ENCODE measurements around the gene PSMD14.

PSMD14 gene

DNA sequence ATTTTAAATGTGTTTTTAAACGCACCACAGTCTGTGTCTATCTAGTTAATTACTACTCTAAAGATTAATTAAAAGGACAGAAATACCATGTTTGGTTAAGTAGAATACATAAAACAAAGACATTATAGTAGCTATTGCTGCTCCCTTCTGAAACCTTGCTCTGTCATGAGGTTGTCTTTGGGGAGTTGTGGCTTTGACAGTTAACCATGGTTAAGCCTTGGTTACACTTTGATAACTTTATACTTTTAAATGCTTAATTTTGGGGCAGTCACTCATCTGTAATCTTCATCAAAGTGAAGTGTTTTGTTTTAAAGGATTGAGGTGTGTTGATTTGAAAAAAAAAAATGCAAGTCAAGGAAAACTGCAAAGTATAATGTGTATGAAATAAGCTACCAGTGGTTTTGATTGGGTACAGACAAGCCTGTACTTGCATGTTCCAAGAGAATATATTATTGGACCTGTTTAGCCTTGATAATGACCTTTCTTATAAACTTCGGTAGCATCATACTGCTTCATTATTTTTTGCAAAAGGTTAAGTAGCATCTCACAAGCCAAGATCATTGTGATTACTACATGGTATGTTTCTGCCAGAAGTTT lies 78.1 kb downstream of the PSMD14 start:
- FAIRE-seq, result no peak

DNA sequence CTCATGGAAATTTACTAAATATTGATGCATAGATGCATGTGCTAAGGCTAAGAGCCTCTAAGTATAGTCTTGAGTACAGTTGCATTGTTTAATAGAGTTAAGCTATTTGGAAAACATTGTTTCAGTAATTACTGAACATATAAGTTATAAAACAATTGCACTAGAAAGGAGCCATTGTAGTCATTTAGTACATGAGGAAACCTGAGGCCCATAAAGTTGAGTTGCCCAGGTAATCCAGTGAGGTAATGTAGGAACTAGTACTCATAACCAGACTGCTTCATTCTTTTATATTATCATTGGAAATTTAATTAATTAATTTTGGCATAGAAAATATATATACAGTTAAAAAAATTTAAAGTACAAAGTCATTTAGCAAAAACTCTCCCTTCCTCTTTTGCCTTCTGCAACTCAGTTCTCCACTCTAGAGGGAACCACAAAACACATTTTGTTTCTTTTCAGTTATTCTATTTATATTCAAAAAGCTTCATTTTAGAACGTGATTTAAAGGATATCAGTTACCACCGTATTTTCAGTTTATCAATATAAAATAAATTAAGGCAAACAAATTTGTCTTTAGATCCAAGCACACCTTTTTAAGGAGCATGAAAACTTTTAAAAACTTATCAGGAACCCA lies 80.0 kb downstream of the PSMD14 start:
- no peak for FAIRE-seq

DNA sequence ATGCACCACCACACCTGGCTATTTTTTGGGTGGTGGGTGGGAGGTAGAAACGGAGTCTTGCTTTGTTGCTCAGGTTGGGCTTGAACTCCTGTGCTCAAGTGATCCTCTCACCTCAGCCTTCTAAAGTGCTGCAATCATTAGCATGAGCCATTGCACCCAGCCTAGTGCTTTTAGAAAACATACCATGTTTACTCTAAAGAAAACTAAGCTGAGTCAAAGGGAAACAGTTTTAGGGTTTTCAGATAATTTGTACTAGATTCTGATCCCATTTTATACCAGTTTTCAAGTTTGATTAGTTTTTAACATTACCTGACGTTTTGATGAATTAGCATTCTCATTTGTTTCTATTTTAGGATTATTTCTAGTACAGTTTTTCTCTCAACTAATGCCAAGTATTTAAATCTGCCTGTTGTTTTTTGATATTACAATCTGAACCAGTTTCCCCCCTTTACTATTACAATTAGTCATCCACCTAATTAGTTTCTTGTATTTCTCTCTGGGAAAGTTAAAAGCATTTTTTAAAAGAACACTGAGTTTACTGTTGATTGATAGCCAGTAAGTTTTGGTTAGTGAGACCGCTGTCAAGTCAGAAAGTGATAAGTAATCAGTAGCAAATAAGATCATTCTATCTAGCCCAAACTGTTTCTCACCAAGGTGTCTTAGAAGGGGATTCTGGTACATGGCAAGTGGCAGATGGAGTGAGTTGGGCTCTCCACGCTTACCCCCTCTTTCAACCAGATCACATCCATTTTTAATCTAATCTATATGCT lies 83.7 kb downstream of the PSMD14 start:
- FAIRE-seq, result peak; percentile 38

DNA sequence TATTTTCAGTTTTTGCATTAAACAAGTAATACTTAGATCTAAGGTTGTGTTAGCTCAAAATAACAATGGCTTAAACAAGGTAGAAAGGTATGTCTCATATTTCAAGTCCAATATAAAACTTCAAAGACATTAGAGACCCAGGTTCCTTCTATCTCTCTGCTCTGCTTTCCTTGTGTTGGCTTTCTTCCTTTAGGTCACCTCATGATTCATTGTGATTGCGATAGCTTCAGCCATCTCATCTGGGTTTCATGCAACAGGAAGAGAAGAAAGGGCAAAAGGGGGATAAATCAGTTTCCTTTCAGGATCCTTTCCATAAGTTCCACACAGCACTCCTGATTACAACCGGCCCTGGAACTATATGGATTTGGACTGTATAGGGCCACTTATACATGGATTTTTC lies 91.9 kb downstream of the PSMD14 start:
- FAIRE-seq, result no peak

DNA sequence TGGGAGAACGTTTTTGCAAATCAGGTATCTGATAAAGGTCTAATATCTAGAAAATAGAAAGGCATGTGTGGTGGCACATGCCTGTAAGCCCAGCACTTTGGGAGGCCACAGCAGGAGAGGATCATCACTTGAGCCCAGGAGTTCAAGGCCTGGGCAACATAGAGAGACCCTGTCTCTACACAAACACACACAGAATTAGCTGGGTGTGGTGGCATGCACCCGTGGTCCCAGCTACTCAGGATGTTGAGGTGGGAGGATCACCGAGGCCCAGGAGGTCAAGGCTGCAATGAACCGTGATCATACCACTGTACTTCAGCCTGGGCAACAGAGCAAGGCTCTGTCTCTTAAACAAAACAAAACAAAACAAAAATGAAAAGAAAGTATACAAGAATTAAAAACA lies 94.1 kb downstream of the PSMD14 start:
- FAIRE-seq, result no peak

DNA sequence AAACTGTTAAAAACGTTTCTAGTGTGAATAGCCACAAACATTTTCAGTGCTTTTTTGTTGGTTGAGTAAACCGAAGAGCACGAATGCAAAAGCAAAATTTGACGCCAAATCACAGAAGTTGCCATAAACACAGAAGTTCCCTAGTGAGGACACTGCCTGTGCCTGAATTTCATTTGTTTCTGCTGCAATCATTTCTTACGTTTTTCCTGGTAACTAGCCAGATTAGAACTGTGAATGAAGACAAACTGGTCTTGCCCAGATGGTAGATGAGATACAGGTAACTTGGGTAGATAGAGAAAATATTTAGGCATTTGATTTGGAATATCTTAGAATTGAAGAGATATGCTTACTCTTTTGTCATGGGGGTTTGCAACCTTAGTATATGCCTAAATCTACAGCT lies 98.1 kb downstream of the PSMD14 start:
- FAIRE-seq, result no peak

DNA sequence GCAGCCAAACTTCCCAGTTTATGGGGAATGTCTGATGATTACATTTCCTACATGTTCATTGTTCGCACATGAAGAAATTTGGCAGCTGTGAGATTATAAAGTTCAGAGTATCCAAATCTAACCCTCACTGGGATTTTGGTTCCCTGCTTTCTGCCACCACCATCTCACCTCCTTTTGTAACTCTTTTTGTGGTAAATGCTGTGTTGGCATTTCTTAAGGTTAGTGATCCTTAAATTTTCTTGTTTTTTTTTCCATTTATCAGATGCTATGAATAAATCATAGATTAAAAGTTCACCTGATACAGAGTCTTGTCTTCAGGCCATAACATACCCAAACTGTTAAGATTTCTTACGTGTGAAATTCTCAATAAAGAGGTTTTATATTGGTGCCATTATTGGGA lies 99.4 kb downstream of the PSMD14 start:
- FAIRE-seq, result no peak

DNA sequence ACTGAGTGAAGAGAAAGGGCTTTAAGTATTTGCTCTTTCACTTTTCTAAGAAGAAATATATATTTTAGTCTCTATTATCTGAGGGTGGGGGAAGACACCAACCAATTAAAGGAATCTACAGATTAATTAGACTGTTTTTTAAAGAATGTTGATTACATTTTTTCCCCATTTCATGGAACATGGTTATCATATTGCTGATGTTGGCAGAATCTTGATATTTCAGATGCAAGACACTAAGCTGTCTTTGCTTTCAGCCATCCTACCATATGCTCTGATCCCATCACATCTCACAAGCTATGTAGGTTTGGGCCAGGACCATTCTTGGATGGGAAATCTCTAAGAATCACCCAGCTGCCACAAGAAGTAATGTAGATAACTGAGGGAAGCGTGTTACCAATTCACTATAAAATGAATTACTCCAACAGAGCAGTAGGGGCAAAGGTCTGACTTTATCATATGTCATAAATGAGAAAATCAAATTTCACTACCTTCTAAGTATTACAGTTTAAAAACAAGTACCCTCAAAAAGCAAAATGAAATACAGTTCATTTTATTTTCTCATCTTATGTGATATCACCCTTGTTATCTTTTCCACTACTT lies 101.2 kb downstream of the PSMD14 start:
- FAIRE-seq, result no peak

DNA sequence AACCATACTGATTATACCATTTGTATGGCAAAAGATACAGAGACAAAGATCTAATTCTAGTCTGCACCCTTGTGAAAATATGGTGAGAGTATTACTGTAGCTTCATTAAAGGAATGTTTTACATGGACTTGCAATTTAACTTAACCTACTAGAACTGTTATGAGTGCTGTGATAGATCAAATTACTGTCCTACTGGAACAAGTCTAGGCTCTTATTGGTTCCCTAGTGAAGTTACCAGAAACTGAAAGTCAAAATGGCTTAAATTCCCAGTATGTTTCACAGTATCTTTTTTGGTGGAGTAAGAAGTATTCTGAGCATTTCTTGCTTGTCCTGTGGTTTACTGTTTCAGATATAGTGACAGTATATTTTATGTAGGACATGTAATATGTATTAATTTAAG lies 104.1 kb downstream of the PSMD14 start:
- FAIRE-seq, result no peak

DNA sequence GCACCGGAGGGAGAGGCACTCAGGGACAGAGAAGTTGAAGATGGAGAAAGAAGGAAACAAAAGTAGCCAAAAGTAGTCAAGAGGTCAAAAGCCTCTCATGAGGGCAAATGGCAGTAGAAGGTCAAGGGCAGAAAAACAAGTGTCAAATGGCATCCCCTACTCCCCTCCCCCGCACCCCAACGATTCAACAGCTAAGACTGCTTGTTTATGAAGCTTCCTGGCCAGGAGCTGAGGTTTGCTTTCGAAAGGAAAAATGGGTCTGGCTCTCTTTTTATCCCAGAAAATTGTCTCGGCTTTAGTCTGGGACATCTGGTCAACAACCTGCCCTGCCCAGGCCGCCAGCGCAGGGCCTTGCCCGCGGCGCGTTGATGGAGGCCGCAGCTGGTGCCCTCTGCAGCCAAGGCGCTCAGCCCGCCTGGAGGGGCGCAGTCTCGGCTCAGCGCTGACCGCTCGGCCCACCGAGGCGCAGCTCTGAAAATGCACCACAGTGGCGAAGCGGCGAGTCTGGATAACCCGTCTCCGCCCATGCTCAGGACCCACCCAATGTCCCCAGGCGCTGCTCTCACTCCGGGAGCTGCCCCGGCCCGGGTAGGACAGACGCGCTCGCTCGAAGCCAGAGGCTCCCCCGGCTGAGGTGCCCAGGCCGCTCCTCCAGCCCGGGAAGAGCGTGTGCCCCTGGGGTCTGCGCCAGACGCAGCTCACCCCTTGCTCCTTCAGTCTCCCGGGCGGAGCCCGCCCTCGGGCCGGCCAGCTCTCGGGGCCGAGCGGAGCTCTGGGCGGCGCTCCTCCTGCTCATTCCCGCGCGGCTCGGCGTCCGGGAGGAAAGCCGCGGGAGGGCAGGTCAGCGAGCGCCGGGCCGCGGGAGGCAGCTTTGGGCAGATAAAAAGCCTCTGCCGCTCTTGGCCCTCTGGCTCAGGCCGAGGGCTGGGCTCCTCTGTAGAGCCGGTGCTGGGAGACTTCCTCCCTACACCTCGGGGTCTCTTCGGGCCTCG lies 106.1 kb downstream of the PSMD14 start:
- FAIRE-seq, result no peak

DNA sequence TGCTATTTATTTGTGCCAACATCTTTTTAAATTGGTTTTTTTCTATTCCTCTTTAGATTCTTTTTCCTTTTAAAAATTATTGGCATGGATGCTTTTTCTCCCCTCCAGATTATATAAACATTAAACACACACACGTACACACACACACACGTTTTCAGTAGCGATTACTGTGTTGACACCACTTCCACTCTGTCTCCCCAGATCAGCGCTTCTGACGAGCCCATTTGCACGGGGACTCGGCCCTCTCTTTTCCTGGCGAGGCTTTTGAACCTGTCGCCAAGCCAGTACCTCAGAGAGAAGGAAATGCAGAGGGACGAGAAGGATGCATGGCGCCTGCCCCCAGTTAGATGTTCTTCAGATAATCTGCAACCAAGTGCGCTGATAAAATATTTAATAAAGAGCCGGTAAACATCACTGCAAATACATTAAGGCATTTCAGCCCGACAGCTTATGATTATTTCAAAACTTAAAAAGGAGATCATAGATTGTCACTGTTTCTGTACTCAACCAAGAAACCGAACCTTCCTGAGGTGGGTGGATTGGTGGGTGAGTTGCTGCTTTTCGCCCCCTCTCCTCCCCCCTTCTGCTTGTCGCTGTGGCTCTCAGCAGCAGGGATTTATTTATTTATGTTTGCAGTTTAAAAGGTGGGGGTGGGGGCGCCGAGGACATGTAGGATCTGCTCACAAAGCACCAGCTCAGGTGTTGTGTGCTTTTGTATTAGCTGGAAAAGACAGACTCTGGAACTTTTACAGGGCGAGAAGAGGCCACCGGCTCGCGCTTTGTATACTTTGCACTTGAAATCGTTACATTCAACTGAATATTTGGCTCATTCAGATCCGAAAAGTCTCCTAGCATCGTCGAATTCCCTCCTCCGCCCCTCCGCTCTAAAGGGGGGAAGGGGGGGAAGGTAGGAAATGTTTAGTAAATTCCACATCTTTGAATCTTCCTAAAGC lies 107.1 kb downstream of the PSMD14 start:
- no peak for FAIRE-seq

DNA sequence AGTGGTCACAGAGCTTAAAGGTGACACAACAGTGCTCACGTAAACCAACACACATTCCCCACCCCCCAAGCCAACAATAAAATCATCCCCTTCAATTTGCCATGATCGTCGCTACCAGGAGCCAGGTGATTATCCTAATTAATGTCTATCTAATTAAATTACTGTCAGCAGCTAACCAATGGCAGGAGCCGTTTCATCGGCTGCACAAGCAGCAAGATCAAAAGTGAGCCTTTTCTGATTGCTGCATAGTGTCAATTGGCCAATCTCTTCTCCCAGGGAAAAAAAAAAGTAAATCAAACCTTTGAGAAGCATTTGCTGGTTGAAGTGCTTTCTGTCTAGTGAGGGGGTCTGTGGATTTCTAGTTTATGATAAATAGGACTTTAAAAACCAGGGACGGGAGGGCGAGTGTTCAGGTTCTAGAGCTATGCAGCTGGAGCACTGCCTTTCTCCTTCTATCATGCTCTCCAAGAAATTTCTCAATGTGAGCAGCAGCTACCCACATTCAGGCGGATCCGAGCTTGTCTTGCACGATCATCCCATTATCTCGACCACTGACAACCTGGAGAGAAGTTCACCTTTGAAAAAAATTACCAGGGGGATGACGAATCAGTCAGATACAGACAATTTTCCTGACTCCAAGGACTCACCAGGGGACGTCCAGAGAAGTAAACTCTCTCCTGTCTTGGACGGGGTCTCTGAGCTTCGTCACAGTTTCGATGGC lies 107.9 kb downstream of the PSMD14 start, which contains the start of gene TBR1:
TSS of gene TBR1 (plus strand) at position 311 of the 721 bp plus-strand sequence. CDS start at position 425, 114 bp downstream.
- no peak for FAIRE-seq

DNA sequence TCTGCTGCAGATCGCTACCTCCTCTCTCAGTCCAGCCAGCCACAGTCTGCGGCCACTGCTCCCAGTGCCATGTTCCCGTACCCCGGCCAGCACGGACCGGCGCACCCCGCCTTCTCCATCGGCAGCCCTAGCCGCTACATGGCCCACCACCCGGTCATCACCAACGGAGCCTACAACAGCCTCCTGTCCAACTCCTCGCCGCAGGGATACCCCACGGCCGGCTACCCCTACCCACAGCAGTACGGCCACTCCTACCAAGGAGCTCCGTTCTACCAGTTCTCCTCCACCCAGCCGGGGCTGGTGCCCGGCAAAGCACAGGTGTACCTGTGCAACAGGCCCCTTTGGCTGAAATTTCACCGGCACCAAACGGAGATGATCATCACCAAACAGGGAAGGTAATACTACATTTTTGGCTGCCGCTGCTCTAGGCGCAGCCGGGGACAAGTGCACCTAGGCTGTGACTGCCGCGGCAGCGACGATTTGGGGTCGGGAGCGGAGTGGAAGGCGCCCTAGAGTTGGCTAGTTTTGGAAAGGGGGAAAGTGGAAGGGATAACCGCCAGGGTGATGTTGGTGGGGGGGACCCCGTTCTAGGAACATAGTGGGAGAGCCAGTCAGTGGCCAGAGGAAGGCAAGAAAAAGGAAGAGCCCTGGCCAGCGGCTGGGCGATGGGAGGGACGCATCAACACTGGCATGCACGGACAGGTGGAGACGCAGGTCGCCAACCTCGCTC lies 108.6 kb downstream of the PSMD14 start:
- FAIRE-seq, result no peak

DNA sequence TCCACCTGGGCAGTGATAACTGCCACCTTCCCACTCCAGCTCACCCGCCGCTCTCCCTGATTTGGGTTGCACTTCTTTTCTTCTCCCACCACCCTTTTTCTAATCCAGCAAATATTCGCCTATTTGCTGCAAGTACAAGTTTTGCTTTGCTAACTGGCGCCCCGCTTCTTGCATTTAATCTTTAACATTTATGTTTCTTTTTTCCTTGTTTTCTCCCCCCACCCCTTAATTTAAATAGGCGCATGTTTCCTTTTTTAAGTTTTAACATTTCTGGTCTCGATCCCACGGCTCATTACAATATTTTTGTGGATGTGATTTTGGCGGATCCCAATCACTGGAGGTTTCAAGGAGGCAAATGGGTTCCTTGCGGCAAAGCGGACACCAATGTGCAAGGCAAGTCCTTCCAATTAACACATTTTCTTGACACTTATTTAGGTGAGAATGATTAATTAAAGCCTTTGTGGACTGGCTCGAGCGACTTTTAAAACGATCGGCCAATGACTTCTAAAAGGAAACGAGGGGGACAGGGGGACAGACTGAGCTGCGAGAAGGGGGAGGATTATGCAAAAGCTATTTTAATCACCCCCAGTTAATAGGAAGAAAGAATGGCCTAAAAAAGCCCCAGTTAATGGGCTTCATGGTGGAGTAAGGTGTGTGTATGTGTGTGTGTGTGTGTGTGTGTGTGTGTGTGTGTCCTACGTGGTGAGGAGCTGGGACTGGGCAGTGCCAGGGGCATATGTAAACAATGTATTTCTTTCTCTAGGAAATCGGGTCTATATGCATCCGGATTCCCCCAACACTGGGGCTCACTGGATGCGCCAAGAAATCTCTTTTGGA lies 109.4 kb downstream of the PSMD14 start:
- FAIRE-seq, result no peak

DNA sequence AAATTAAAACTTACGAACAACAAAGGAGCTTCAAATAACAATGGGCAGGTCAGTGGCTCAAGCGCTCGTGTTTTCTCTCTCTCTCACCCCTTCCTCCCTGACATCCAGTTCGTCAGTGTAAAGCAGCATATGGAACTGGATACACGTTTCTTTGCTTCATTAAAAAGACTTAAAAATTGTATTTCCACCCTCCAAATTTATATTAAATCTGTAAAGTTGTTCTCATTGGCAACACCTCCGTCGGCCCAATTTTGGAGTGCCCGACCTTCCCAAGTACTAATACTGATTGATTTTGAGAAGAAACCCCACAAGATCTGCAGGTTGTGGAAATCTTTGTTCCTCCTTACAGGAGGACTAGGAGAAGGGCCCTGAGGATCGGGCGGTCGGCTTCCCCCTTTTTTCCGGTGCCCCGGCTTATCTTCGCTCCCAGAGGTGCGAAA lies 110.1 kb downstream of the PSMD14 start:
- FAIRE-seq, result no peak

DNA sequence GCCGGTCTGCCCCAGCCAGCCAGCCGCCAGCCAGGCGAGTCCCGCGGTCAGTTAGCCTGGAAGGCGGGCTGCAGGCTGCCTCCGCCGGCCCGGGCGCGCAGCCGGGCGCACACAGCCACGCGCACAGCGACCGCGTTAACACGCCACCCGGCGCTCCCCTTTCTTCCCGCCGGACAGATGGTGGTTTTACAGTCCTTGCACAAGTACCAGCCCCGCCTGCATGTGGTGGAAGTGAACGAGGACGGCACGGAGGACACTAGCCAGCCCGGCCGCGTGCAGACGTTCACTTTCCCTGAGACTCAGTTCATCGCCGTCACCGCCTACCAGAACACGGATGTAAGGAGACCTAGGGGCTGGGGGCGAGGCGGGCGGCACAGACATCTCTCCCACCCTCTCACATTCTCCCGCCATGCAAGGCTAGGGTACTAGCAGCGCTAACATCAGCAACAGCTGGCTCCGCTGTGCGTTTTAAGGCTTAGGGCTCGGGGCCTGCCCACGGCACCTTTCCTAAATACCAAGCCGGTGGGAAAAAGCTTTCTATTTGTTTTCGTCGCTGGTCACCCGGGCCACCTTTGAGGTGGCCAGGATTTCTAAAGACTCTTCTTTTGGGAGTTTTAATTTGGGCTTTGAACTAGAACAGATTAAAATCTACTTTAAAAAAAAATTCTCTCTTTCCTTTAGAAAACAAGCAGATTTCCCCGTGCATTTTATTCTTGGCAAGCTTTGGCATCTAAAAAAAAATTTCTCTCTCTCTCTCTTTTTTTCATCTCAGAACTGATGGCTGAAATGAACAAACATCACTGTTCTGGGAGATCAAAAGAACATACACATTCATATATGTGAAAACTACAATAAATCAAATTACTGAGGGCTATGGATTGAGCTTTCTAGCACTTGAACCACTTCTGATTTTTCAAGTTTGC lies 110.8 kb downstream of the PSMD14 start:
- FAIRE-seq, result no peak

DNA sequence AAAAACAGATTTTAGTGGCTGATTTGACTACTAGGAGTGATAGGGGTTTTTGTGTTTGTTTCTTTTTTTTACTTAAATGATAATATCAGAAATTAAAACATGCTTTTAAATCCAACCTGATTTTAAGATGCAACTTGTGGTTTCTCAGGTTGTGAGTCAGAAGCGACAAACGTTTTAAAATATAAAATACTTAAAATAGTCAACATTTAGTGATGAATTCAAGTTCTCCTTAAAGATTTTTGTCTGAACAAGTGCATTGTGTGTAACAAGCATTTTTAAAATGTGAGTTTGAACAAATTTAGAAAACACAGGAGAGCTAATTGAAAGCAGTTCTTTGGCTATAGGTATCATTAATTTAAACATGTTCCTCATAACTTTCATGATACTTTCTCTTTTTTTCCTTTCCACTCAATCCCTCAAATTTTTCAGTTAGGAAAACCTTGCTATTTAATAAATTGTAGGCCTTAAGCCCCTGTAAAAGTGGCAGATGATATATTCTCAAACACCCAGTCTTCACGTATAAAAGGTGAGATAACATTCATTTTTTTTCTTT lies 111.5 kb downstream of the PSMD14 start:
- no peak for FAIRE-seq

All from colon (tissue), 2 donors.